D721Med (cell line): ENCODE results near the gene DNAH17.

Experiments used
- DNase-seq: peaks from one replicate; pipeline ENCODE4 v3.0.0; 2011; ENCODE audit warnings: low spot score; ENCODE audit not compliant: insufficient read length
- FAIRE-seq: peaks from 2 replicates; lab custom pipeline; 2011; peaks lifted over from hg19 to GRCh38; lab: Jason Lieb, UNC
- TF ChIP-seq, protein P1 (sequence below): IDR thresholded peaks from 2 replicates; pipeline ENCODE4 v1.5.1; 2012; ENCODE audit warnings: mild to moderate bottlenecking, control low read depth; ENCODE audit not compliant: insufficient read depth; ENCODE audit errors: missing control alignments

DNAH17 gene

GRCh38 chr17:78426293-78426879 lies 150.8 kb downstream of the DNAH17 start:
- TF ChIP-seq, protein P1, sequence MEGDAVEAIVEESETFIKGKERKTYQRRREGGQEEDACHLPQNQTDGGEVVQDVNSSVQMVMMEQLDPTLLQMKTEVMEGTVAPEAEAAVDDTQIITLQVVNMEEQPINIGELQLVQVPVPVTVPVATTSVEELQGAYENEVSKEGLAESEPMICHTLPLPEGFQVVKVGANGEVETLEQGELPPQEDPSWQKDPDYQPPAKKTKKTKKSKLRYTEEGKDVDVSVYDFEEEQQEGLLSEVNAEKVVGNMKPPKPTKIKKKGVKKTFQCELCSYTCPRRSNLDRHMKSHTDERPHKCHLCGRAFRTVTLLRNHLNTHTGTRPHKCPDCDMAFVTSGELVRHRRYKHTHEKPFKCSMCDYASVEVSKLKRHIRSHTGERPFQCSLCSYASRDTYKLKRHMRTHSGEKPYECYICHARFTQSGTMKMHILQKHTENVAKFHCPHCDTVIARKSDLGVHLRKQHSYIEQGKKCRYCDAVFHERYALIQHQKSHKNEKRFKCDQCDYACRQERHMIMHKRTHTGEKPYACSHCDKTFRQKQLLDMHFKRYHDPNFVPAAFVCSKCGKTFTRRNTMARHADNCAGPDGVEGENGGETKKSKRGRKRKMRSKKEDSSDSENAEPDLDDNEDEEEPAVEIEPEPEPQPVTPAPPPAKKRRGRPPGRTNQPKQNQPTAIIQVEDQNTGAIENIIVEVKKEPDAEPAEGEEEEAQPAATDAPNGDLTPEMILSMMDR = no peak
- FAIRE-seq = no peak
- DNase-seq = no peak

- no peak for FAIRE-seq
- DNase-seq = no peak
- TF ChIP-seq, protein P1 = no peak
Measured at GRCh38 chr17:78425429-78425828, 151.8 kb downstream of the DNAH17 start.

DNA sequence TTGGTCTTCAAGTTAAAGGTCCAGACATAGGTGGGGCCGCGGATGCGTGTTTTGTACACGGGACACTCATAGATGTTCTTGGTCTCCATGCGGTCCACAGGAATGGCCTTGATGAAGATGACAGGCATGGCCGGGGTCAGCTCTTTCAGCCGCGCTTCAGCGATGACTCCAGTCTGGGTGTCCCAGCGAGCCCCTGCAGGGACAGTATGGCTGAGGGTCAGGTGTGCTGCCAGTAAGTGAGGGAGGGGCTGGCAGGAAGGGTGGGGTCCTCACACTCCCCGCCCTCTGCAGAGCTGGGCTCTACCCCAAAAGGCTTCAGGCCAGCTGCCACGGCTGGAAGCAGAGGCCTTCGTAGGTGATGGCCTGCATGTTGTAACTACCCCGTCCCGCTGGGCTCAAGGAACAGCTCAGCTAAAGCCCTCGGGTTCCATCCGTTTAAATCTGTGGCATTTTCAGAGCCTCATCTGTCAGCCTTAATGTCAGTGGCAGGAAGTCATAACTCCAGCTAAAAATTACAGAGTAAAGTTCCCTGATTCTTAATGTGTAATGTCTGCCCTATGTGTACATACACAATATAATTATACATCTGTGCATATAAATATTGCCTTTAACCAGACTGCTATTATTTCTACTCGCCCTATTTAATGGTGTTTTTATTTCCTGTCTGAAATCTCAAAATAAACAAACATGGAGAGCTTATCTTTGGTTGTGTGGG lies 153.1 kb downstream of the DNAH17 start:
- DNase-seq (no peak), FAIRE-seq (no peak)
- TF ChIP-seq, protein P1 = no peak

GRCh38 chr17:78422872-78423588 lies 154.2 kb downstream of the DNAH17 start:
- TF ChIP-seq, protein P1 = no peak

GRCh38 chr17:78422267-78422605 lies 155.0 kb downstream of the DNAH17 start:
- TF ChIP-seq, protein P1 = no peak
- DNase-seq (no peak), FAIRE-seq (no peak)

More at GRCh38 chr17:78422872-78423588, 154.2 kb downstream of the DNAH17 start:
- FAIRE-seq (no peak), DNase-seq (no peak)

DNA sequence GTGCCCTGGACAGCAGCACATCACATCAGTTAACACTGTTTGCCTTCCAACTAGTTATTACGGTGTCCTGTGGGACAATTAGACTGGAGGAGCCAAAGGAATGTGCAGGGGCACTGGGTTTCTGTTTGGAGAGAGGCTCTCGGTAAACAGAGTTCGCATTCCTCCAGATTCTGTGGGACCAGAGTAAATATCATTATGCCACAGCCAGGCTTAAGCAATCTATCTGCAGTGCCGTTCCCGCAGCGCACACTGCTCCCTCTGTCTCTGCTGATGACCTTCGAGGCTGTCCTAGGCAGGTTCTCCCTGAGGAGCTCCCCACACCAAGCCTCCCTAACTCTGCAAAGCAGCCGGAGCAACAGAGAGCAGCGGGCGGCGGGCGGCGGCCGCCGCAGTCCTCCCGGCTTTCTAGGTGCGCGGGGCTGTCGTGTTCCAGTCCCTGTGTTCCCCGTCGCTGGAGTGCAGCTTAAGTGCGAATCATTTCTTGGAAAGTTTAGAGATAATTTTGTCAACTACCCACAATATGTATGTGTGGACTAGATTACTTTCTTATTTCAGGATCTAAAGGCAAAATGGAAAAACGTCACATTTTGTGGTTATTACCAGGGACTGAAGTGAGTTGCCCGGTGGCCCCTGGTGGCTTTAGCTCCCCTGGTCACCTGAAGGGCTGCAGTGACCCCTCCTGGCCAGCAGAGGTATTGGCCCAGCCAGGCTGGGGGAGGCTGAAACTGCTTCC lies 155.5 kb downstream of the DNAH17 start:
- FAIRE-seq (no peak), DNase-seq (peak; percentile 86)
- TF ChIP-seq, protein P1 = peak; percentile 98
